ENCODE data around the gene C1orf141. TPM values are rescaled to one million over a fixed set of nuclear protein-coding genes. Genes with fewer than 3 reads are reported as not detected.
A peak's percentile ranks its signal among the peaks of the same experiment; 100 is the strongest.

Gene C1orf141
- total and polyA plus RNA-seq, 9 of the 15 experiments (the other 6 are each of a cell fraction or from before 2014, with no cell fraction given) = not detected

- no peak for TF ChIP-seq MTA3 (IDR thresholded peaks at IDR 0.05; ENCODE audit: borderline replicate concordance)
- TF ChIP-seq, protein P1, sequence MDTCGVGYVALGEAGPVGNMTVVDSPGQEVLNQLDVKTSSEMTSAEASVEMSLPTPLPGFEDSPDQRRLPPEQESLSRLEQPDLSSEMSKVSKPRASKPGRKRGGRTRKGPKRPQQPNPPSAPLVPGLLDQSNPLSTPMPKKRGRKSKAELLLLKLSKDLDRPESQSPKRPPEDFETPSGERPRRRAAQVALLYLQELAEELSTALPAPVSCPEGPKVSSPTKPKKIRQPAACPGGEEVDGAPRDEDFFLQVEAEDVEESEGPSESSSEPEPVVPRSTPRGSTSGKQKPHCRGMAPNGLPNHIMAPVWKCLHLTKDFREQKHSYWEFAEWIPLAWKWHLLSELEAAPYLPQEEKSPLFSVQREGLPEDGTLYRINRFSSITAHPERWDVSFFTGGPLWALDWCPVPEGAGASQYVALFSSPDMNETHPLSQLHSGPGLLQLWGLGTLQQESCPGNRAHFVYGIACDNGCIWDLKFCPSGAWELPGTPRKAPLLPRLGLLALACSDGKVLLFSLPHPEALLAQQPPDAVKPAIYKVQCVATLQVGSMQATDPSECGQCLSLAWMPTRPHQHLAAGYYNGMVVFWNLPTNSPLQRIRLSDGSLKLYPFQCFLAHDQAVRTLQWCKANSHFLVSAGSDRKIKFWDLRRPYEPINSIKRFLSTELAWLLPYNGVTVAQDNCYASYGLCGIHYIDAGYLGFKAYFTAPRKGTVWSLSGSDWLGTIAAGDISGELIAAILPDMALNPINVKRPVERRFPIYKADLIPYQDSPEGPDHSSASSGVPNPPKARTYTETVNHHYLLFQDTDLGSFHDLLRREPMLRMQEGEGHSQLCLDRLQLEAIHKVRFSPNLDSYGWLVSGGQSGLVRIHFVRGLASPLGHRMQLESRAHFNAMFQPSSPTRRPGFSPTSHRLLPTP (IDR thresholded peaks at IDR 0.05; ENCODE audit: borderline replicate concordance, extremely low read depth, insufficient read length) = no peak
- no peak for TF ChIP-seq SIN3A (IDR thresholded peaks at IDR 0.05; ENCODE audit: borderline replicate concordance in 2 of 2, control insufficient read depth in 1 of 2, low read depth in 2 of 2, low read length in 2 of 2)
- no peak for TF ChIP-seq NR2C1 (IDR thresholded peaks at IDR 0.05)
- TF ChIP-seq NR2C1 (tag; IDR thresholded peaks at IDR 0.05) = no peak
- peak; percentile 52 to 72; a peak in 3 of 4 replicates for TF ChIP-seq FOXK2 (conservative IDR thresholded peaks at IDR 0.05 in 1 of 2, IDR thresholded peaks at IDR 0.05 in 1 of 2; ENCODE audit: low read depth in 2 of 2)
- no peak for TF ChIP-seq RBM39 (optimal IDR thresholded peaks at IDR 0.05; ENCODE audit: low read depth, low read length)
- no peak for TF ChIP-seq MAFF (IDR thresholded peaks at IDR 0.05; ENCODE audit: low read length)
- TF ChIP-seq HDAC3 (IDR thresholded peaks at IDR 0.05; ENCODE audit: borderline replicate concordance, partially characterized antibody) = no peak
- TF ChIP-seq RFX7 (CRISPR knock-in tag; IDR thresholded peaks at IDR 0.05) = no peak
- TF ChIP-seq, protein P2, sequence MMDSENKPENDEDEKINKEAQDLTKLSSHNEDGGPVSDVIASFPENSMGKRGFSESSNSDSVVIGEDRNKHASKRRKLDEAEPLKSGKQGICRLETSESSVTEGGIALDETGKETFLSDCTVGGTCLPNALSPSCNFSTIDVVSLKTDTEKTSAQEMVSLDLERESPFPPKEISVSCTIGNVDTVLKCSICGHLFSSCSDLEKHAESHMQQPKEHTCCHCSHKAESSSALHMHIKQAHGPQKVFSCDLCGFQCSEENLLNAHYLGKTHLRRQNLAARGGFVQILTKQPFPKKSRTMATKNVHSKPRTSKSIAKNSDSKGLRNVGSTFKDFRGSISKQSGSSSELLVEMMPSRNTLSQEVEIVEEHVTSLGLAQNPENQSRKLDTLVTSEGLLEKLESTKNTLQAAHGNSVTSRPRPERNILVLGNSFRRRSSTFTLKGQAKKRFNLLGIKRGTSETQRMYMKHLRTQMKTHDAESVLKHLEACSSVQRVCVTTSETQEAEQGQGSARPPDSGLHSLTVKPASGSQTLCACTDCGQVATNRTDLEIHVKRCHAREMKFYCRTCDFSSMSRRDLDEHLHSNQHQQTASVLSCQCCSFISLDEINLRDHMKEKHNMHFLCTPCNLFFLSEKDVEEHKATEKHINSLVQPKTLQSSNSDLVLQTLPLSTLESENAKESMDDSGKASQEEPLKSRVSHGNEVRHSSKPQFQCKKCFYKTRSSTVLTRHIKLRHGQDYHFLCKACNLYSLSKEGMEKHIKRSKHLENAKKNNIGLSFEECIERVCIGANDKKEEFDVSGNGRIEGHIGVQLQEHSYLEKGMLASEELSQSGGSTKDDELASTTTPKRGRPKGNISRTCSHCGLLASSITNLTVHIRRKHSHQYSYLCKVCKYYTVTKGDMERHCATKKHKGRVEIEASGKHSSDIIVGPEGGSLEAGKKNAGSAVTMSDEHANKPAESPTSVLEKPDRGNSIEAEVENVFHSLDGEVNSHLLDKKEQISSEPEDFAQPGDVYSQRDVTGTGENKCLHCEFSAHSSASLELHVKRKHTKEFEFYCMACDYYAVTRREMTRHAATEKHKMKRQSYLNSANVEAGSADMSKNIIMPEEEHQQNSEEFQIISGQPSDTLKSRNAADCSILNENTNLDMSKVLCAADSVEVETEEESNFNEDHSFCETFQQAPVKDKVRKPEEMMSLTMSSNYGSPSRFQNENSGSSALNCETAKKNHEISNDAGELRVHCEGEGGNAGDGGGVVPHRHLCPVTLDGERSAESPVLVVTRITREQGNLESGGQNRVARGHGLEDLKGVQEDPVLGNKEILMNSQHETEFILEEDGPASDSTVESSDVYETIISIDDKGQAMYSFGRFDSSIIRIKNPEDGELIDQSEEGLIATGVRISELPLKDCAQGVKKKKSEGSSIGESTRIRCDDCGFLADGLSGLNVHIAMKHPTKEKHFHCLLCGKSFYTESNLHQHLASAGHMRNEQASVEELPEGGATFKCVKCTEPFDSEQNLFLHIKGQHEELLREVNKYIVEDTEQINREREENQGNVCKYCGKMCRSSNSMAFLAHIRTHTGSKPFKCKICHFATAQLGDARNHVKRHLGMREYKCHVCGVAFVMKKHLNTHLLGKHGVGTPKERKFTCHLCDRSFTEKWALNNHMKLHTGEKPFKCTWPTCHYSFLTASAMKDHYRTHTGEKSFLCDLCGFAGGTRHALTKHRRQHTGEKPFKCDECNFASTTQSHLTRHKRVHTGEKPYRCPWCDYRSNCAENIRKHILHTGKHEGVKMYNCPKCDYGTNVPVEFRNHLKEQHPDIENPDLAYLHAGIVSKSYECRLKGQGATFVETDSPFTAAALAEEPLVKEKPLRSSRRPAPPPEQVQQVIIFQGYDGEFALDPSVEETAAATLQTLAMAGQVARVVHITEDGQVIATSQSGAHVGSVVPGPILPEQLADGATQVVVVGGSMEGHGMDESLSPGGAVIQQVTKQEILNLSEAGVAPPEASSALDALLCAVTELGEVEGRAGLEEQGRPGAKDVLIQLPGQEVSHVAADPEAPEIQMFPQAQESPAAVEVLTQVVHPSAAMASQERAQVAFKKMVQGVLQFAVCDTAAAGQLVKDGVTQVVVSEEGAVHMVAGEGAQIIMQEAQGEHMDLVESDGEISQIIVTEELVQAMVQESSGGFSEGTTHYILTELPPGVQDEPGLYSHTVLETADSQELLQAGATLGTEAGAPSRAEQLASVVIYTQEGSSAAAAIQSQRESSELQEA (IDR thresholded peaks at IDR 0.05; ENCODE audit: low read depth) = no peak
- no peak for TF ChIP-seq CBFA2T2 (conservative IDR thresholded peaks at IDR 0.05)
- no peak for TF ChIP-seq ZNF507 (tag; conservative IDR thresholded peaks at IDR 0.05)
- TF ChIP-seq ZNF253 (CRISPR knock-in tag; conservative IDR thresholded peaks at IDR 0.05) = no peak
Measured at GRCh38 chr1:67052741-67053534, 81.8 kb downstream of the C1orf141 start (continued).
